RWPE2 (cell line): ENCODE data around the gene CITED2.

Source experiments
- ATAC-seq: fragments of 200-7000 bp; cut with Tn5 transposase; 3 replicates; pipeline ENCODE4 v1.9.1; 2021; ENCODE audit warnings: low read depth
- DNase-seq: peaks from one replicate; pipeline ENCODE4 v3.0.0-alpha.2; 2020; ENCODE audit warnings: low spot score
- H3K27ac ChIP-seq: fragments of 450-650 bp; 2 replicates; pipeline ENCODE4 v1.5.1; 2017; ENCODE audit warnings: mild to moderate bottlenecking; ENCODE audit not compliant: poor library complexity, severe bottlenecking
- H3K27me3 ChIP-seq: fragments of 250-450 bp; sonication (Bioruptor Pico); 2 replicates; pipeline ENCODE4 v1.5.1; 2021; ENCODE audit warnings: mild to moderate bottlenecking, moderate library complexity; ENCODE audit not compliant: insufficient read depth, poor library complexity, severe bottlenecking
- H3K36me3 ChIP-seq: fragments of 250-450 bp; sonication (Bioruptor Pico); 2 replicates; pipeline ENCODE4 v1.5.1; 2020; ENCODE audit warnings: low read depth, mild to moderate bottlenecking, moderate library complexity
- H3K4me1 ChIP-seq: fragments of 250-450 bp; sonication (Bioruptor Pico); 2 replicates; pipeline ENCODE4 v1.5.1; 2021; ENCODE audit warnings: mild to moderate bottlenecking, moderate library complexity; ENCODE audit not compliant: insufficient read depth, poor library complexity, severe bottlenecking
- H3K4me3 ChIP-seq: fragments of 250-450 bp; sonication (Bioruptor Pico); 2 replicates; pipeline ENCODE4 v1.5.1; 2021; ENCODE audit warnings: mild to moderate bottlenecking, moderate library complexity; ENCODE audit not compliant: severe bottlenecking
- H3K9me3 ChIP-seq: fragments of 250-450 bp; sonication (Bioruptor Pico); 2 replicates; pipeline ENCODE4 v1.5.1; 2021; ENCODE audit warnings: mild to moderate bottlenecking, moderate library complexity; ENCODE audit not compliant: severe bottlenecking
- CTCF ChIP-seq: fragments of 450-650 bp; IDR thresholded peaks from one replicate; pipeline ENCODE4 v1.5.1; 2017; ENCODE audit warnings: mild to moderate bottlenecking, moderate library complexity; ENCODE audit not compliant: poor library complexity, severe bottlenecking

Gene CITED2

DNA sequence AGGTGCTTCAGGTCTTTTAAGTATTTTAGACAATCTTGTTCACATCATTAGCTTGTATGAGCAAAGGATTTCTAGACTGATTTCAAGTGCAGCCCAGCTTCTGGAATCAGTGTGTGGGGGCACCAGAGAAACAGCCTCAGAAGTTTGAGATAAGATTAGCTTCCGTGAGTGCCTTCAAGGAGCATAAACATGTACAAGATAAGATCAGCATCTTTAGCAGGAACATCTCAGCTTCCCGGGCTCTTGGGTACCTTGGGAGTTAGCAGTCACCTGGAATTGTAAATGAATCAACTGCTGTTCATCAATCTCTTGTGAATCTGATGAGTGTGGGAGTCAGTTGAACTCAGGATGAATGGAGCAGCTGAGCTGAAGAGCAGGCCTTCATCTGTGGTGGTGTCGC lies 12.0 kb upstream of the CITED2 start:
- H3K36me3 ChIP-seq, result no peaks in the 10 kb centered on the region
- no peaks in the 10 kb centered on the region for H3K4me1 ChIP-seq
- no peak overlapping the region for H3K27ac ChIP-seq
- no peak for TF ChIP-seq CTCF
- no peak for ATAC-seq
- H3K27me3 ChIP-seq, result no peaks in the 10 kb centered on the region
- no peak overlapping the region for H3K4me3 ChIP-seq
- no peaks in the 10 kb centered on the region for H3K9me3 ChIP-seq
- no peak for DNase-seq

- Histone ChIP-seq H3K4me1 (peaks cover 22% of the 10 kb centered on the region), H3K27me3 (no peaks in the 10 kb centered on the region), H3K27ac (no peak overlapping the region)
Observed at GRCh38 chr6:139381216-139381865, 6.9 kb upstream of the CITED2 start.

GRCh38 chr6:139380611-139381010 lies 6.2 kb upstream of the CITED2 start:
- H3K27ac ChIP-seq, result no peak overlapping the region
- no peak for TF ChIP-seq CTCF
- H3K4me3 ChIP-seq, result no peak overlapping the region
- DNase-seq (no peak), ATAC-seq (no peak)
- no peaks in the 10 kb centered on the region for H3K9me3 ChIP-seq
- H3K36me3 ChIP-seq, result no peaks in the 10 kb centered on the region
- H3K4me1 ChIP-seq, result peaks cover 27% of the 10 kb centered on the region
- no peaks in the 10 kb centered on the region for H3K27me3 ChIP-seq

More at GRCh38 chr6:139381216-139381865, 6.9 kb upstream of the CITED2 start:
- no peak overlapping the region for H3K4me3 ChIP-seq
- ATAC-seq (no peak), DNase-seq (no peak)
- H3K9me3 ChIP-seq, result no peaks in the 10 kb centered on the region
- TF ChIP-seq CTCF, result no peak
- no peaks in the 10 kb centered on the region for H3K36me3 ChIP-seq

DNA sequence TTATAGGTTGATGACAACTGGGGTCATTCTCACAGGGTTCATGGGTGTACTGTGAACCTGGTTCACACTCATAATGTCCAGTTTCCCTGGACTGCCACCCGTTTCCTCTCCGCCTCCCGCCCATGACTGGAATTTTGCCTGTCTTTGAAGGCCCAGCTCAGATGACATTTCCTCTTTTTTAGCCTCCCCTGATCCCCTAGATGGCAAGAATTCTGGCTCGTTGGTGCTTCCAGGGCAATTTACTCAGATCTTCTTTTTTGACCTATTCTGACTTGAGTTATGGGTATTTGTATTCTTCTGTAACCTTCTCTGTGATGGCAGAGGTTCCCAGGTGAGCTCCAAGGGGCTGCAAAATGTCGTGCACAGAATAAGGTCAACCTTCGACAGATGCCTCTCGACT lies 5.7 kb upstream of the CITED2 start:
- H3K27me3 ChIP-seq, result no peaks in the 10 kb centered on the region
- TF ChIP-seq CTCF, result no peak
- H3K4me3 ChIP-seq, result no peak overlapping the region
- DNase-seq, result no peak
- H3K9me3 ChIP-seq, result no peaks in the 10 kb centered on the region
- peaks cover 27% of the 10 kb centered on the region for H3K4me1 ChIP-seq
- H3K36me3 ChIP-seq, result no peaks in the 10 kb centered on the region
- no peak for ATAC-seq
- H3K27ac ChIP-seq, result no peak overlapping the region

GRCh38 chr6:139378882-139379341 lies 4.5 kb upstream of the CITED2 start:
- no peak for DNase-seq
- no peaks in the 10 kb centered on the region for H3K36me3 ChIP-seq
- no peak for TF ChIP-seq CTCF
- H3K4me3 ChIP-seq, result no peak overlapping the region
- H3K4me1 ChIP-seq, result peaks cover 27% of the 10 kb centered on the region
- H3K9me3 ChIP-seq, result no peaks in the 10 kb centered on the region
- no peaks in the 10 kb centered on the region for H3K27me3 ChIP-seq
- H3K27ac ChIP-seq, result peak overlapping the region; percentile 42
- ATAC-seq, result peak; percentile 51
